ENCODE results near the gene ST6GALNAC5.

Gene ST6GALNAC5

GRCh38 chr1:77095236-77095635, 228.0 kb downstream of the ST6GALNAC5 start:
- DNase-seq (ENCODE audit: low read depth), result no peak
- no peak overlapping the region for H3K4me3 ChIP-seq (ENCODE audit: low read length)
- no peak for TF ChIP-seq CTCF (conservative IDR thresholded peaks at IDR 0.05; ENCODE audit: low read depth, low read length)

- TF ChIP-seq CTCF (conservative IDR thresholded peaks at IDR 0.05; ENCODE audit: low read depth, low read length), result no peak
- H3K4me3 ChIP-seq (ENCODE audit: low read length), result no peak overlapping the region
- no peak for DNase-seq (ENCODE audit: low read depth)
Measured at GRCh38 chr1:77096496-77097255, 229.4 kb downstream of the ST6GALNAC5 start.

GRCh38 chr1:77100875-77101274, 233.6 kb downstream of the ST6GALNAC5 start:
- TF ChIP-seq CTCF (conservative IDR thresholded peaks at IDR 0.05; ENCODE audit: low read depth, low read length), result no peak
- DNase-seq (ENCODE audit: low read depth), result no peak
- H3K4me3 ChIP-seq (ENCODE audit: low read length), result no peak overlapping the region

- TF ChIP-seq CTCF (conservative IDR thresholded peaks at IDR 0.05; ENCODE audit: low read depth, low read length), result no peak
- H3K4me3 ChIP-seq (ENCODE audit: low read length), result no peak overlapping the region
- no peak for DNase-seq (ENCODE audit: low read depth)
Measured at GRCh38 chr1:77103486-77103885, 236.2 kb downstream of the ST6GALNAC5 start.

- no peak for DNase-seq (ENCODE audit: low read depth)
- TF ChIP-seq CTCF (conservative IDR thresholded peaks at IDR 0.05; ENCODE audit: low read depth, low read length), result no peak
- no peak overlapping the region for H3K4me3 ChIP-seq (ENCODE audit: low read length)
Measured at GRCh38 chr1:77104672-77105071, 237.4 kb downstream of the ST6GALNAC5 start.

Data from retinal pigment epithelial cell (primary cell).